SU-DHL-6 (cell line): ENCODE data around the gene HAGHL.

Experiments used
- H2AFZ ChIP-seq: fragments of 200-600 bp; sonication (generic); 2 replicates; pipeline ENCODE4 v1.6.1; 2014; ENCODE audit warnings: low read depth, mild to moderate bottlenecking, moderate library complexity, mixed read lengths, antibody characterized with exemption, low read length; ENCODE audit not compliant: severe bottlenecking
- H3F3A ChIP-seq: fragments of 200-600 bp; shearing (Covaris generic); 2 replicates; pipeline ENCODE4 v1.6.0; 2016; ENCODE audit warnings: antibody characterized with exemption, mild to moderate bottlenecking; ENCODE audit not compliant: insufficient read depth
- H3K27ac ChIP-seq: fragments of 200-600 bp; sonication (generic); 2 replicates; pipeline ENCODE4 v1.5.1; 2016; ENCODE audit warnings: low read depth, mild to moderate bottlenecking, low read length, moderate library complexity, mixed read lengths
- H3K27me3 ChIP-seq: fragments of 200-600 bp; sonication (generic), shearing (Covaris generic); 2 replicates; pipeline ENCODE4 v1.6.0; 2014; ENCODE audit warnings: mild to moderate bottlenecking, low read length
- H3K36me3 ChIP-seq: fragments of 200-600 bp; sonication (generic); 2 replicates; pipeline ENCODE4 v1.6.1; 2014; ENCODE audit warnings: mild to moderate bottlenecking, low read length, mixed read lengths
- H3K4me2 ChIP-seq: fragments of 300-600, 200-600 bp; shearing (Covaris generic), sonication (generic); 2 replicates; pipeline ENCODE4 v1.6.0; 2014; ENCODE audit warnings: low read length, low read depth, mild to moderate bottlenecking; ENCODE audit not compliant: poor library complexity, severe bottlenecking
- H3K4me3 ChIP-seq: fragments of 200-600 bp; sonication (generic); 2 replicates; pipeline ENCODE4 v1.5.1; 2014; ENCODE audit warnings: antibody characterized with exemption, low read length, mild to moderate bottlenecking, mixed read lengths; ENCODE audit not compliant: insufficient read depth, poor library complexity, severe bottlenecking
- H3K79me2 ChIP-seq: fragments of 200-600 bp; sonication (generic); 2 replicates; pipeline ENCODE4 v1.6.1; 2014; ENCODE audit warnings: mild to moderate bottlenecking, low read length, moderate library complexity; ENCODE audit not compliant: insufficient read depth
- H3K9ac ChIP-seq: fragments of 200-600 bp; sonication (generic); 2 replicates; pipeline ENCODE4 v1.7.0; 2014; ENCODE audit warnings: mild to moderate bottlenecking, low read length
- H3K9me2 ChIP-seq: fragments of 200-600 bp; sonication (generic); replicated peaks from 2 replicates; pipeline ENCODE4 v1.6.1; 2014; ENCODE audit warnings: low read length; ENCODE audit not compliant: insufficient read depth
- H3K9me3 ChIP-seq: fragments of 200-600 bp; sonication (generic); 2 replicates; pipeline ENCODE4 v1.6.1; 2014; ENCODE audit warnings: low read length, mixed read lengths; ENCODE audit not compliant: insufficient read depth
- H4K20me1 ChIP-seq: fragments of 200-600 bp; sonication (generic); 2 replicates; pipeline ENCODE4 v1.6.1; 2014; ENCODE audit warnings: low read depth, mild to moderate bottlenecking, antibody characterized with exemption, low read length, moderate library complexity, mixed read lengths
- EZH2phosphoT487 ChIP-seq: fragments of 200-600 bp; sonication (generic), shearing (Covaris generic); conservative IDR thresholded peaks from 2 replicates; pipeline ENCODE4 v1.6.1; 2018; ENCODE audit warnings: mild to moderate bottlenecking, antibody characterized with exemption, low read length, moderate library complexity, mixed read lengths
- TF ChIP-seq, protein P1 (sequence below): fragments of 200-600 bp; sonication (generic); IDR thresholded peaks from one replicate; pipeline ENCODE4 v1.5.1; 2017; ENCODE audit warnings: antibody characterized with exemption, mild to moderate bottlenecking, low read length, moderate library complexity; ENCODE audit not compliant: insufficient read depth, poor library complexity, severe bottlenecking

The HAGHL gene

DNA sequence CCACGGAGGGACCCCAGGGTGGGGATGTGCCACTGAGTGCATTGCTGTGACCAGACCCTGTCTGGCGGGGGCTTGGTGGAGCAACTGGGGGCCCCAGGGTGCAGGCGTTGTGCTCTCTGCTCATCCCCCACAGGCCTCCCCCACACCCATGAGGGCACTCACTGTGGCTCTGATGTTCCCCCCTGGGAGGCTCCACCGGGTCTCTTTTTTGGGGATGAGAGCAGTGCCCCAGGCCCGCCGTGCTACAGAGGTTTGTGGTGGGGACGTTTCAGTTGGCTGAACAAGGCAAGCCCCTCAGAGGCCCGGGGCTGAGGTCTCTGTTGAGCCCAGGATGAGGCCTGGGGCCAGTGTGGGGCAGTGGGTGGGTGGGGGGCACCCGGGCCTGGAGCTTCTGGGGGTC, 3.2 kb upstream of the HAGHL start:
- no peak for TF ChIP-seq EZH2phosphoT487
- TF ChIP-seq, protein P1, sequence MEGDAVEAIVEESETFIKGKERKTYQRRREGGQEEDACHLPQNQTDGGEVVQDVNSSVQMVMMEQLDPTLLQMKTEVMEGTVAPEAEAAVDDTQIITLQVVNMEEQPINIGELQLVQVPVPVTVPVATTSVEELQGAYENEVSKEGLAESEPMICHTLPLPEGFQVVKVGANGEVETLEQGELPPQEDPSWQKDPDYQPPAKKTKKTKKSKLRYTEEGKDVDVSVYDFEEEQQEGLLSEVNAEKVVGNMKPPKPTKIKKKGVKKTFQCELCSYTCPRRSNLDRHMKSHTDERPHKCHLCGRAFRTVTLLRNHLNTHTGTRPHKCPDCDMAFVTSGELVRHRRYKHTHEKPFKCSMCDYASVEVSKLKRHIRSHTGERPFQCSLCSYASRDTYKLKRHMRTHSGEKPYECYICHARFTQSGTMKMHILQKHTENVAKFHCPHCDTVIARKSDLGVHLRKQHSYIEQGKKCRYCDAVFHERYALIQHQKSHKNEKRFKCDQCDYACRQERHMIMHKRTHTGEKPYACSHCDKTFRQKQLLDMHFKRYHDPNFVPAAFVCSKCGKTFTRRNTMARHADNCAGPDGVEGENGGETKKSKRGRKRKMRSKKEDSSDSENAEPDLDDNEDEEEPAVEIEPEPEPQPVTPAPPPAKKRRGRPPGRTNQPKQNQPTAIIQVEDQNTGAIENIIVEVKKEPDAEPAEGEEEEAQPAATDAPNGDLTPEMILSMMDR, result no peak
- H3K27me3 ChIP-seq, result no peaks in the 10 kb centered on the region
- no peaks in the 10 kb centered on the region for H3K79me2 ChIP-seq
- no peak overlapping the region for H3K9ac ChIP-seq
- H3K36me3 ChIP-seq, result no peaks in the 10 kb centered on the region
- no peak overlapping the region for H2AFZ ChIP-seq
- no peaks in the 10 kb centered on the region for H3K9me3 ChIP-seq
- H3K9me2 ChIP-seq, result no peaks in the 10 kb centered on the region
- H3K4me3 ChIP-seq, result no peak overlapping the region
- no peak overlapping the region for H3K4me2 ChIP-seq
- H3K27ac ChIP-seq, result peak overlapping the region; percentile 39
- peaks cover 14% of the 10 kb centered on the region for H3F3A ChIP-seq
- H4K20me1 ChIP-seq, result no peaks in the 10 kb centered on the region; the same call in 1 of the 2 replicates

DNA sequence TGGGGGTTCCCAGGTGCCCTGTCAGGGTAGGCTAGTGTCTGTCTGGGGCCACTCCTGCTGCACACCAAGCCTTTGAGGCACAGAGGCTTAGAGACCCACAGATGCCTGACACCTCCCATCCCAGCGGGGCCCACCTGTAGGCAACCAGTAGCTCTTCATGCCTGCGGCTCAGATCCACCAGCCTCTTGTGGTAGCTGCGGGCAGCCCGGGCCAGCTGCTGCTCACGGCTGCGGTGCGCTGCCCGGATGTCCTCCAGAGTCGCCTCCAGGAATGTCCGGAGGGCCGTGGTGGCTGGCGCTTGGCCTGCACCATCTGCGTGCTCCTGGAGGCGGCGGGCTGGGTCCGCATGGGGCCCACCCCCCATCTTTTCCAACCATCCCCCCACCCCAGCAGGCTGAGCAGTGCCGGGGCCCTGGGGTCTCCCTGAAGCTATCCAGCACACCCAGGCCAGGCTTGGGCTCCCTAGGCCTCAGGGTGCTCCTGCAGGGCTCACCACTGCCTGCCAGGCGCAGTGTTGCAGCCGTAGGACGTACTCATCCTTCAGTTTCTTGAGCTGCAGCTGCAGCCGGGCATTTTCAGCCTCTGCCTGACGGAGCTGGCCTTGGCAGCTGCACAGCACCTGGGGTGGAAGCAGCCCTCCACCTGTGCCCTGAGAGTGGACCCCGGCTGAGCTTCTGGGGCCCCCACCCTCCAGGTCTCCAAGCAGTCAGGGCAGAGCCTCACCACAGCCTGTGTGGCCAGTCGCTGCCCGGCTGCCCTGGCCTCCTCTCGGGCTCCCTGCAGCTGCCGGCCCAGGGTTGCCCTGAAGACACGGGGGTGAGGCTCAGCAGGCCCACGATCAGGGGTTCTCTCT, 2.5 kb upstream of the HAGHL start:
- no peak for TF ChIP-seq EZH2phosphoT487
- TF ChIP-seq, protein P1, result no peak
- Histone ChIP-seq H3K4me2 (no peak overlapping the region), H3K9ac (no peak overlapping the region), H3F3A (peaks cover 18% of the 10 kb centered on the region), H3K9me3 (no peaks in the 10 kb centered on the region), H3K79me2 (no peaks in the 10 kb centered on the region), H3K4me3 (no peak overlapping the region), H3K27ac (peak overlapping the region; percentile 39), H3K27me3 (no peaks in the 10 kb centered on the region), H2AFZ (no peak overlapping the region), H4K20me1 (no peaks in the 10 kb centered on the region; the same call in 1 of the 2 replicates), H3K9me2 (no peaks in the 10 kb centered on the region), H3K36me3 (no peaks in the 10 kb centered on the region)

DNA sequence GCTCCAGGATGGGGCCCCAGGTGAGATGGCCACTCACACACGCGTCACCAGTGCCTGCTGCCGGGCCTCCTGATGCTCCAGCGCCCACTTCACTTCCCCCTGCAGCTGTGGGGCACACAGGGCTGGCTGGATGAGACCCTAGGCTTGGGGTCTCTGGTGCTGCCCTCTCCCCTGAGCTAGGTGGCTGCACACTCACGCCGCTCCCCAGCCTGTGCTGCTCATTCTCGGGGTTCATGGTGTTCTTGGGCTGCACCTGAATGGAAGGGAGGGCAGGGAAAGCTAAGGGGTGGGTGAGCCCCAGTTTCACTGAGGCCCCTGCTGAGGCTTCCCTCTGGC, 1.9 kb upstream of the HAGHL start:
- no peaks in the 10 kb centered on the region for H3K79me2 ChIP-seq
- H4K20me1 ChIP-seq, result no peaks in the 10 kb centered on the region; the same call in 1 of the 2 replicates
- H3K36me3 ChIP-seq, result no peaks in the 10 kb centered on the region
- TF ChIP-seq, protein P1, result no peak
- TF ChIP-seq EZH2phosphoT487, result no peak
- H3F3A ChIP-seq, result peaks cover 23% of the 10 kb centered on the region
- no peaks in the 10 kb centered on the region for H3K27me3 ChIP-seq
- H3K4me2 ChIP-seq, result no peak overlapping the region
- H3K9me3 ChIP-seq, result no peaks in the 10 kb centered on the region
- peak overlapping the region; percentile 39 for H3K27ac ChIP-seq
- no peaks in the 10 kb centered on the region for H3K9me2 ChIP-seq
- H2AFZ ChIP-seq, result no peak overlapping the region
- no peak overlapping the region for H3K9ac ChIP-seq
- H3K4me3 ChIP-seq, result no peak overlapping the region
